A673 (cell line): Measurements from ENCODE around the gene BAIAP2L1. TPM values are rescaled to one million over a fixed set of nuclear protein-coding genes. Genes with fewer than 3 reads are reported as not detected.

ENCODE experiments used
- BruUV-seq: library from RNA; stranded (reverse); fragments of 400-500 nt; replicated peaks from 2 replicates; lab custom pipeline; 2021; lab: Mats Ljungman, UMichigan
- CTCF ChIA-PET: fragments of 300-600 bp; sonication (Branson Sonifier 250); formaldehyde crosslinking; loops from one replicate; lab custom pipeline; 2022; ENCODE audit warnings: antibody characterized with exemption; lab: Charles Lee
- POLR2A ChIA-PET: fragments of 300-600 bp; sonication (Branson Sonifier 250); formaldehyde crosslinking; loops from one replicate; lab custom pipeline; 2022; ENCODE audit warnings: antibody characterized with exemption; ENCODE audit not compliant: low non-redundant PET; lab: Charles Lee
- DNase-seq: peaks from one replicate; pipeline ENCODE4 v3.0.0-alpha.2; 2015; ENCODE audit warnings: low spot score
- H3K27ac ChIP-seq: fragments of 200-600 bp; sonication (generic); 2 replicates; pipeline ENCODE4 v1.5.1; 2016; ENCODE audit warnings: mixed run types, low read depth, mild to moderate bottlenecking, mixed read lengths, antibody characterized with exemption, low read length; ENCODE audit not compliant: poor library complexity, severe bottlenecking
- H3K27me3 ChIP-seq: fragments of 200-600 bp; sonication (generic); replicated peaks from 2 replicates; pipeline ENCODE4 v1.6.1; 2017; ENCODE audit warnings: mixed run types, low read depth, mild to moderate bottlenecking, mixed read lengths, antibody characterized with exemption, low read length; ENCODE audit not compliant: insufficient read depth, poor library complexity
- H3K36me3 ChIP-seq: fragments of 200-600 bp; sonication (generic); 2 replicates; pipeline ENCODE4 v1.6.1; 2016; ENCODE audit warnings: mixed run types, mild to moderate bottlenecking, mixed read lengths, antibody characterized with exemption, low read length; ENCODE audit not compliant: insufficient read depth, poor library complexity, severe bottlenecking
- H3K4me1 ChIP-seq: fragments of 200-600 bp; sonication (generic); 2 replicates; pipeline ENCODE4 v1.6.1; 2017; ENCODE audit warnings: mixed run types, mild to moderate bottlenecking, mixed read lengths, antibody characterized with exemption, low read length; ENCODE audit not compliant: insufficient read depth, poor library complexity, severe bottlenecking
- H3K4me3 ChIP-seq: fragments of 200-600 bp; sonication (generic); 2 replicates; pipeline ENCODE4 v1.5.1; 2016; ENCODE audit warnings: low read depth, mixed run types, mild to moderate bottlenecking, mixed read lengths, low read length; ENCODE audit not compliant: poor library complexity, severe bottlenecking
- H3K9me3 ChIP-seq: fragments of 200-600 bp; sonication (generic); 2 replicates; pipeline ENCODE4 v1.6.1; 2016; ENCODE audit warnings: mixed run types, low read depth, mild to moderate bottlenecking, mixed read lengths, antibody characterized with exemption, low read length; ENCODE audit not compliant: poor library complexity, severe bottlenecking
- EZH2 ChIP-seq: fragments of 200-600 bp; sonication (generic); IDR thresholded peaks from 2 replicates; pipeline ENCODE4 v1.6.1; 2017; ENCODE audit warnings: borderline replicate concordance, low read depth, mild to moderate bottlenecking, mixed read lengths, antibody characterized with exemption, low read length; ENCODE audit not compliant: poor library complexity, severe bottlenecking
- intact Hi-C: fragments of 100-400 bp; cut with micrococcal nuclease; formaldehyde crosslinking; loops from one replicate; pipeline ENCODE4 v1.10.0; 2022; ENCODE audit not compliant: unreplicated experiment
- total RNA-seq: library from RNA; stranded (reverse); gene quantifications from 2 replicates; pipeline ENCODE4 v1.2.3, GENCODE V29; 2021
- TF ChIP-seq, protein P1 (sequence below): fragments of 300-800, 200-600 bp; sonication (generic); conservative IDR thresholded peaks from 2 replicates; pipeline ENCODE4 v1.5.1; 2017; ENCODE audit warnings: low read depth, mild to moderate bottlenecking, antibody characterized with exemption, low read length, moderate library complexity, mixed read lengths

The BAIAP2L1 gene
- total RNA-seq, 1 experiment from 2014 or later: 0.77 TPM

DNA sequence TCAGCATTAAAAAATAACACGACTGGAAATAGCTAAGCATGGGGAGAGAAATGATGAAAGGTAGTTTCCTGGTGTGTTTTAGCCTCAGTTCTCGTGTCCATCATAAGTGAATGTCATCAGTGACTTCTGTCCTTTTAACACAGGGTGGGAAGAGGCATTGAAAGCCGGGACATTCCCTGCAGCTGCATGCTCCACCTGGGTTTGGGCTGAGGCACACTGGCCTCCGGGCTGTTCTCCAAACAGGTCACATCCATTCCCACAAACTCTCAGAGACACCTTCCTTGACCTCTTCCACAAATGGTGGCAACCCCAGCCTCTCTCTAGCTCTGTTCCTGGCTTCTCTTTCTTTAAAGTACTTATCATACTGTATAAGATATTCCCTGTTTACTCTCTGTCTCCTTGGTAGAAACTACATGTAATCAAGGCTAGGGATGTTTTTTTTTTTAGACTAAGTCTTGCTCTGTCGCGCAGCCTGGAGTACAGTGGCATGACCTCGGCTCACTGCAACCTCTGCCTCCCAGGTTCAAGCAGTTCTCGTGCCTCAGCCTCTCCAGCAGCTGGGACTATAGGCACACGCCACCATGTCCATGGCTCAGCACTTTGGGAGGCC lies 22.6 kb downstream of the BAIAP2L1 start:
- Histone ChIP-seq H3K36me3 (no peaks in the 10 kb centered on the region), H3K4me1 (no peaks in the 10 kb centered on the region), H3K4me3 (no peak overlapping the region), H3K9me3 (no peaks in the 10 kb centered on the region), H3K27me3 (no peaks in the 10 kb centered on the region), H3K27ac (no peak overlapping the region)
- intact Hi-C loops: no loop called here
- TF ChIP-seq, protein P1, sequence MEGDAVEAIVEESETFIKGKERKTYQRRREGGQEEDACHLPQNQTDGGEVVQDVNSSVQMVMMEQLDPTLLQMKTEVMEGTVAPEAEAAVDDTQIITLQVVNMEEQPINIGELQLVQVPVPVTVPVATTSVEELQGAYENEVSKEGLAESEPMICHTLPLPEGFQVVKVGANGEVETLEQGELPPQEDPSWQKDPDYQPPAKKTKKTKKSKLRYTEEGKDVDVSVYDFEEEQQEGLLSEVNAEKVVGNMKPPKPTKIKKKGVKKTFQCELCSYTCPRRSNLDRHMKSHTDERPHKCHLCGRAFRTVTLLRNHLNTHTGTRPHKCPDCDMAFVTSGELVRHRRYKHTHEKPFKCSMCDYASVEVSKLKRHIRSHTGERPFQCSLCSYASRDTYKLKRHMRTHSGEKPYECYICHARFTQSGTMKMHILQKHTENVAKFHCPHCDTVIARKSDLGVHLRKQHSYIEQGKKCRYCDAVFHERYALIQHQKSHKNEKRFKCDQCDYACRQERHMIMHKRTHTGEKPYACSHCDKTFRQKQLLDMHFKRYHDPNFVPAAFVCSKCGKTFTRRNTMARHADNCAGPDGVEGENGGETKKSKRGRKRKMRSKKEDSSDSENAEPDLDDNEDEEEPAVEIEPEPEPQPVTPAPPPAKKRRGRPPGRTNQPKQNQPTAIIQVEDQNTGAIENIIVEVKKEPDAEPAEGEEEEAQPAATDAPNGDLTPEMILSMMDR: no peak
- no peak for TF ChIP-seq EZH2
- ChIA-PET CTCF (no interaction called here), POLR2A (interaction anchor here (0.6 kb wide), 1 partner anchor 254 kb away, joined by 7 read pairs; no protein-coding TSS in a partner anchor)
- DNase-seq: no peak
- no TSS peak for BruUV-seq

DNA sequence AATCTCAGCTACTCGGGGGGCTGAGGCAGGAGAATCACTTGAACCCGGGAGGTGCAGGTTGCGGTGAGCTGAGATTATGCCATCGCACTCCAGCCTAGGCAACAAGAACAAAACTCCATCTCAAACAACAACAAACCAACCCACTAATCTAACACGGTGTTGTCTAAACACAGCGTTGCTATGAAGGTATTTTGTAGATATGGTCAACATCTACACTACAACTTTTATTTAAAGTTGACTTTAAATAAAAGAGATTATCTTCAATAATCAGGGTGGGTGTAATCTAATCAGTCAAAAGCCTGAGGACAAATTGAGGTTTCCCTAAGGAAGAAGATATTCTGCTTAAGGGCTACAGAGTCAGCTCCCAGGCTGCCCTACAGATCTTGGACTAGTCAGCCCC lies 24.2 kb downstream of the BAIAP2L1 start:
- no peaks in the 10 kb centered on the region for H3K27me3 ChIP-seq
- ChIA-PET CTCF (no interaction called here), POLR2A (no interaction called here)
- H3K4me3 ChIP-seq: no peak overlapping the region
- intact Hi-C loops: no loop called here
- no peak for DNase-seq
- H3K9me3 ChIP-seq: no peaks in the 10 kb centered on the region
- TF ChIP-seq EZH2: no peak
- TF ChIP-seq, protein P1: no peak
- no peaks in the 10 kb centered on the region for H3K36me3 ChIP-seq
- no TSS peak for BruUV-seq
- H3K27ac ChIP-seq: no peak overlapping the region
- no peaks in the 10 kb centered on the region for H3K4me1 ChIP-seq

DNA sequence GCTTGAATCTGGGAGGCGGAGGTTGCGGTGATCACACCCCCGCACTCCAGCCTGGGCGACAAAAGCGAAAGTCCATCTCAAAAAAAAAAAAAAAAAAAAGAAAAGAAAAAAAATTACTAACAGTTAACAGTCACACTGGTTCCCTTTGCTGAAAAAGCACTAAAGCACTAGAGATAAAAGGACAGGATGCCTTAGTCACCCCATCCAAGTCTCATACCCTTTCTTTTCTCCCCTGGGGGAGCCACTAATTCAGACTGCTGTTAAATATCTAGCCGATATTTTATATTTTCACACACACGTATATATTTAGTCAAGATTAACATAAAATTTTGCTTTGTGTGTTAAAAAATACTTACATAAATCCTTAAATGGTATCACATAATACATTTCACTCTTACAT lies 25.2 kb downstream of the BAIAP2L1 start:
- no peaks in the 10 kb centered on the region for H3K36me3 ChIP-seq
- CTCF ChIA-PET: no interaction called here
- no peak overlapping the region for H3K4me3 ChIP-seq
- intact Hi-C loops: no loop called here
- BruUV-seq: no TSS peak
- H3K27ac ChIP-seq: no peak overlapping the region
- no peak for DNase-seq
- H3K4me1 ChIP-seq: peaks cover 3% of the 10 kb centered on the region
- TF ChIP-seq, protein P1: no peak
- no peak for TF ChIP-seq EZH2
- no peaks in the 10 kb centered on the region for H3K9me3 ChIP-seq
- H3K27me3 ChIP-seq: no peaks in the 10 kb centered on the region
- POLR2A ChIA-PET: no interaction called here
